Ishikawa (cell line): ENCODE measurements around the gene VIM.

Experiments used
- CEBPB ChIP-seq: IDR thresholded peaks from 2 replicates; pipeline ENCODE4 v1.6.1; 2012
- CREB1 ChIP-seq: IDR thresholded peaks from 2 replicates; pipeline ENCODE4 v1.6.1; 2012; ENCODE audit warnings: low read depth
- EGR1 ChIP-seq: IDR thresholded peaks from 2 replicates; pipeline ENCODE4 v1.6.1; 2012
- EP300 ChIP-seq: IDR thresholded peaks from 2 replicates; pipeline ENCODE4 v1.6.1; 2012; ENCODE audit warnings: borderline replicate concordance
- FOXM1 ChIP-seq: IDR thresholded peaks from 2 replicates; pipeline ENCODE4 v1.6.1; 2012; ENCODE audit warnings: low read depth, borderline replicate concordance
- MAX ChIP-seq: IDR thresholded peaks from 2 replicates; pipeline ENCODE4 v1.6.1; 2012
- NFIC ChIP-seq: IDR thresholded peaks from 2 replicates; pipeline ENCODE4 v1.6.1; 2012
- RAD21 ChIP-seq: IDR thresholded peaks from 2 replicates; pipeline ENCODE4 v1.6.1; 2012; ENCODE audit warnings: low read depth
- REST ChIP-seq: IDR thresholded peaks from 2 replicates; pipeline ENCODE4 v1.6.1; 2012; ENCODE audit warnings: low read depth, mild to moderate bottlenecking
- TAF1 ChIP-seq: IDR thresholded peaks from 2 replicates; pipeline ENCODE4 v1.6.1; 2012; ENCODE audit warnings: low read depth, mild to moderate bottlenecking
- TCF12 ChIP-seq: IDR thresholded peaks from 2 replicates; pipeline ENCODE4 v1.6.1; 2012; ENCODE audit warnings: low read depth
- TEAD4 ChIP-seq: IDR thresholded peaks from 2 replicates; pipeline ENCODE4 v1.6.1; 2012
- USF1 ChIP-seq: IDR thresholded peaks from 2 replicates; pipeline ENCODE4 v1.6.1; 2012
- YY1 ChIP-seq: IDR thresholded peaks from 2 replicates; pipeline ENCODE4 v1.6.1; 2012; ENCODE audit warnings: low read depth
- ZBTB7A ChIP-seq: IDR thresholded peaks from 2 replicates; pipeline ENCODE4 v1.6.1; 2012; ENCODE audit warnings: low read depth

Gene VIM

GRCh38 chr10:17213646-17214349 is 14.2 kb upstream of the VIM start:
- TF ChIP-seq CEBPB, result no peak
- no peak for TF ChIP-seq YY1
- no peak for TF ChIP-seq TAF1
- TF ChIP-seq REST, result no peak
- no peak for TF ChIP-seq TCF12
- TF ChIP-seq CREB1, result no peak
- TF ChIP-seq USF1, result no peak
- no peak for TF ChIP-seq MAX
- TF ChIP-seq TEAD4, result no peak
- TF ChIP-seq RAD21, result no peak
- TF ChIP-seq NFIC, result no peak

GRCh38 chr10:17214526-17214925 is 13.5 kb upstream of the VIM start:
- no peak for TF ChIP-seq REST
- no peak for TF ChIP-seq TEAD4
- no peak for TF ChIP-seq RAD21
- TF ChIP-seq MAX, result no peak
- no peak for TF ChIP-seq CREB1
- TF ChIP-seq USF1, result no peak
- no peak for TF ChIP-seq EP300
- no peak for TF ChIP-seq YY1
- no peak for TF ChIP-seq ZBTB7A
- no peak for TF ChIP-seq EGR1
- TF ChIP-seq TAF1, result no peak
- no peak for TF ChIP-seq CEBPB
- TF ChIP-seq TCF12, result no peak
- no peak for TF ChIP-seq FOXM1
- TF ChIP-seq NFIC, result no peak

- TF ChIP-seq FOXM1 (no peak), CEBPB (no peak), YY1 (no peak), CREB1 (no peak), ZBTB7A (no peak), EGR1 (no peak), TEAD4 (no peak), USF1 (no peak), EP300 (no peak), MAX (no peak), TAF1 (no peak), RAD21 (no peak), TCF12 (no peak), NFIC (no peak), REST (no peak)
These were observed 12.9 kb upstream of the VIM start for GRCh38 chr10:17214971-17215781.
